Stimulated activated CD8-positive, alpha-beta memory T cell treated with anti-CD3 and anti-CD28 coated beads, Interleukin-4, amount 100 ng/mL, for 48 hours (primary cell): ENCODE measurements around the gene MCMBP.
"Not testable (repeated sequence)": the region's sequence is repeated elsewhere in the genome, so short reads cannot be mapped to it uniquely, and the experiment has no call there.

ENCODE experiments used
- DNase-seq: peaks from one replicate; pipeline ENCODE4 v3.0.0-alpha.2; 2020

MCMBP gene

DNA sequence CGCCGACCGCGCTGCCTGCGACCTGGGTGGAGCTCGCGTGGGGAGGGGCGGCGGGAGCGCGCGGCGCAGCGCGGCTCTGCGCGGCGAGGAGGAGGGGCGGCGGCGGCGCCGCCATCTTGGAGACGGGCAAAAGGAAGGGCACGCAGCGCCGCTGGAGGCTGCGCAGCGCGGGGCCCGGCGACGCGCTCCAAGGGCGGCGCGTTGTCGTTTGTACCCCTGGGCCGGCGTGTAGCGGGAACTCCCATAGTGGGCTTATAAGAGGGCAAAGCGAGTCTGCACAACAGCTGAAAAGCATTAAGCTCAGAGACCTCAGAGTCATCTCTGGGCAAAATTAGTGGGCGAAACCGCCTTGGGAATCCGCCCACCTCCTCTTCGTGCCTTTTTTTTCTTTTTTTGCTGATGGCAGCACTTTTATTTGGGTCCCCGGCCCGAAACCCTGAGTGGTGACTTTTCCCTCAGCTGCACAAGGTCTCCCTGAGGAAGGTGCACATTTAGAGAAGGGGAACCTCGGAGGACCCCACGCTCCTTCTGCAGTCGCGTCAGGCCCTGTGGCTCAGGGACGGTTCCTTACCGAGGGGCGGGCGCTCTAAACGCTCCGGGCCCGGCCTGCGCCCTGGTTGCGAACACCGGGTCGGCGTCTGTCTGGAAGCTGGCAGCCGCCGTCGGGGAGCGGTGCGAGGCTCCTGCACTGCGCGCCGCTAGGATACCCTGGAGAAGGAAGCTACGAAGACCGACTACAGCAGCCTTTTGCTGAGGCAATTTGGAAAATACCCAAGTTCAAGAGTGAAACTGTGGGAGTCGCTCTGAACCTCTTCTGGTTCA lies 428 bp upstream of the MCMBP start:
- DNase-seq, result peak; percentile 89

DNA sequence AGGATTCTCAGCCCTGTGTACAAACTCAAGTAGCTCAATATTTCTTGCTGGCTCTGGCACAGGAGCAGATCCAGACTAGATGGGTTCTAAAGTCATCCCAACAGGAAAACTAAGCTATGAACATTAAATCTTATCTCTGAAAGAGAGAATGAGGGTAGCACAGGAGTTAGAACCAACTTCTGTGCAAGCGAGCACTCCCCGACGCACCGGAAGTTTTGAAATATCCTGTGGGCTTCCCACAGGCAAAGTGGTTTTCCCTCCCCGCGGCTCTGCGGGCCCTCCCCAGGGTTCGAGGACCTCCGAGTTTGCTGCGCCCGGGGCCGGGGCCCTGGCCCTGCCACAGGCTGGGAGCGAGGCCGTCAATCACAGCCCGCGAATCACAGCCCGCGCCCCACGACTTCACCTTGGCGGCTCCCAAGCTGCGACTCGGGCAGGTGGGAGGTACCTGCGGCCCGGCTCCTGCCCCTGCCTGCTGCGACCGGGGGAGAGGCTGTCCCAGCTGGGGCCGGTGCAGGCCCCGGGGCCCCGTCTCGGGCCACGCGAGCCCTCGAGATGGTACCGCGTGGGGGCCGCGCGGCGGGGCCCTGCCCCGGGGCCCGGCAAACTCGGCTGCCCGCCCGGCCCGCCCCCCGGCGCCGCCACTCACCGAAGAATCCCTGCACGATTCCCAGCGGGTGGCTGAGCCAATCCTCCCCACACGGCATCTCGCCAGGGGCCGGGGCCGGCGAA lies 598 bp downstream of the MCMBP start:
- DNase-seq, result peak; percentile 67

DNA sequence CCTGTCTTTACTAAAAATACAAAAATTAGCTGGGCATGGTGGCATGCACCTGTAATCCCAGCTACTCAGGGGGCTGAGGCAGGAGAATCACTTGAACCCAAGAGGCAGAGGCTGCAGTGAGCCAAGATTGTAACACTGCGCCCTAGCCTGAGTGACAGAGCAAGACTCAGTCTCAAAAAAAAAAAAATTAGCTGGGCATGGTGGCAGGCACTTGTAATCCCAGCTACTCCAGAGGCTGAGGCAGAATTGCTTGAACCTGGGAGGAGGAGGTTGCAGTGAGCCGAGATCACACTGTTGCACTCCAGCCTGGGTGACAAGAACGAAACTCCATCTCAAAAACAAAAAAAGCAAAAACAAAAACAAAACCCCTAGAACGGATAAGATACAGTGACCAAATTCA lies 3.2 kb downstream of the MCMBP start:
- not testable (repeated sequence) for DNase-seq

GRCh38 chr10:119867317-119867716 lies 5.3 kb downstream of the MCMBP start:
- DNase-seq, result no peak

DNA sequence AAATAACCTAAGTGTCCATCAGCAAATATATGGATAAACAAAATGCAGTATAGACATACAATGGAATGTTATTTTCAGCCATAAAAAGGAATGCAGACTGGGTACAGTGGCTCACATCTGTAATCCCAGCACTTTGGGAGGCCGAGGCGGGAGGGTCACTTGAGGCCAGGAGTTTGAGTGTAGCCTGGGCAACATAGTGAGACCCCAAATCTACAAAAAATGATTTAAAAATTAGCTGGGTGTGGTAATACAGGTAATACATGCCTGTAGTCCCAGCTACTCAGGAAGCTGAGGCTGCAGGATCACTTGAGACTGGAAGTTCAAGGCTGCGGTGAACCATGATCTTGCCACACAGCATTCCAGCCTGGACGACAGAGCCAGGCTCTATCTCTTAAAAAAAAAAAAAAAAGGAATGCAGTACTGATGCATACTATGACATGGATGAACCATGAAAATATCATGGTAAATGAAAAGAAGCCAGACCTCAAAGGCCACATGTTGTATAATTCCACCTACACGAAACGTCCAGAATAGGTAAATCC lies 6.9 kb downstream of the MCMBP start:
- no peak for DNase-seq

DNA sequence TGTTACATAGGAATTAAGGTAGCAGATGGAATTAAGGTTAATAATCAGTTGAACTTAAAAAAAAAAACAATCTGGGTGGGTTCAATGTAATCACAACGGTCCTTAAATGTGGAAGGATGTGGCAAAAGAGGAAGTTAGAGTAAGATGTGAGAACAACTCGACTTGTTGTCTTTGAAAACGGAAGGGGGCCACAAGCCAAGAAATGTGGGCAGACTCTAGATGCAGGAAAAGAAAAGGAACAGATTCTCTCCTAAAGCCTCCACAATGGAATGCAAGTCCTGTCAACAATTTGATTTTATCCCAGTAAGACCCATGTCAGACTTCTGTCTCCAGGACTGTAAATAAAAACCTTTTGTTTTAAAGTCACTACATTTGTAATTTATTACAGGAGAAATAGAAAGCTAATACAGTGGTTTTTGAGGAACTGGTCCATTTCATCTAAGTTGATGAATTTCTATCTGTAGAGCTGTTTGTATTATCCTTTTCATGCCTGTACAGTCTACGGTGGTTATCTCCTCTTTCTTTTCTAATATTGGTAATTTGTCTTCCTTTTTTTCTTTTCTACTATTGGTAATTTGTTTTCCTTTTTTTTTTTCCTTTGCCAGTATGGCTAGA lies 8.6 kb downstream of the MCMBP start:
- no peak for DNase-seq

DNA sequence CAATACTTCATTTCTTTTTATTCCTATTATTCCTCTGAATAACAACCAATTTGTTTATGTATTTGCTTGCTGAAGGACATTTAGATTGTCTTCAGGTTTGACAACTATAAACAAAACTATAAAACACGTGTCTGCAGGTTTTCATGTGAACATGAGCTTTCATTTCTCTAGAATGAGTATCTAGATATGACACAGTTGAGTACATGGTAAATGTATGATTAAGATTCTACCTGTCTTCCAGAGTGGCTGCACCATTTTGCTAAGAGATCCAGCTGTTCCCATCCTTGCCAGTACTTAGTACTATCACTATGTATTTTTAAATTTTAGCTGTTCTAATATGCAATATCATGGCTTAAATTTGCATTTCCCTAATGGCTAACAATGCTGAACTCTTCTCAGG lies 10.1 kb downstream of the MCMBP start:
- no peak for DNase-seq

GRCh38 chr10:119860866-119861607 lies 11.6 kb downstream of the MCMBP start:
- no peak for DNase-seq

DNA sequence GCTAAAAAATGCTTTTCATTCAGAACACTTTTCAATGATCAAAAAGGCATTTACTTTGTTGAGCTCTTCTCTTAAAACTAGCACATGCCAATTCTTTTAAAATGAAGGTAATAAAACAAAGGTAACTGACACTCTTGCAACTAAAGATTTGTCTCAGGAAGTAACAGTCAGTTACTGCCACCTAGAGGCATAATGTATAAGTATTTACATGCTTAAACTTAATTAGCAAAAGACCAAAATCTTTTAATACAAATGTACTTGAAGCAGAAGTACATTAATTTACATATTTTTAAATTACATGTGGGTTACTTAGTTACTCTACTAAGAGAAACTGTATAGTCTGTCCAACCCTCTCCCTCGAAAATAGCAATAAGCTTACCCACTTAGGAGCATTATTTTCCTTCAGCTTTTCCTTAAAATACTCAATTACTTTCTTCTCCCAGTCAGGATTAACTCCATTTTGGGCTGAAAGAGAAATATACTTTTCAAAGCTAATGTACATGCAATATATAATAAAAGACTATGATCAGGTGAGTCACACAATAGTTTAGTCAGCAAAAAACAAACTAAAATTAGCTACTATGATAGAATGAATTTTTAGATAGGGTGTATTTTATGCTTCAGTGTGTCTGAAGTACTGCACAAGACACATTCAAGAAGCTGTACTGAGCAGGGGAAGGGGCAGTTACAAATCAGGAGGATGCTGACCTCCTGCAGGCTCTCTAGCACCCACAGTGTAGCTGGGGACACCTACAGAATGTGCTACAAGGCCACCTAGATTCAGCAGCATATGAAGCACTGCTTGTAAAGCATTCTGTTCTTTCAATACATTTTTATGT lies 13.0 kb downstream of the MCMBP start:
- DNase-seq, result no peak

DNA sequence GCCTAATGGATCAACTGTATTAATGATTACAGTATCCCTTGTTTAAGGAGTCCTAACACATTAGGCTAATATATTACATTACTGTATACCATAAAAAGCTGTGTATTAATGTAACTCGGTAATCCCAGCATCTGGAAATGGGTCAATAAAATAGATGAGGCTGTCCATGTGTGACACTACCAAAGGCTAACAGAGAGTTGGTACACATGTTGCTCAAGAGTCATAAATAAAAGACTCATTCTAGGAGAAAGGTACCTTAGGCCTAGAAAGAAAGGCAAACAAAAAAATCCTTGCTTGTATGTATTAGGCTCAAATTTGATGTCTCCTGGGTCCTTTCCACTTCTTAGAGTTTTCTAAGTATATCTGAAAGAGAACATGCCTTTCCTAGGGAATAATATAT lies 14.6 kb downstream of the MCMBP start:
- DNase-seq, result no peak

DNA sequence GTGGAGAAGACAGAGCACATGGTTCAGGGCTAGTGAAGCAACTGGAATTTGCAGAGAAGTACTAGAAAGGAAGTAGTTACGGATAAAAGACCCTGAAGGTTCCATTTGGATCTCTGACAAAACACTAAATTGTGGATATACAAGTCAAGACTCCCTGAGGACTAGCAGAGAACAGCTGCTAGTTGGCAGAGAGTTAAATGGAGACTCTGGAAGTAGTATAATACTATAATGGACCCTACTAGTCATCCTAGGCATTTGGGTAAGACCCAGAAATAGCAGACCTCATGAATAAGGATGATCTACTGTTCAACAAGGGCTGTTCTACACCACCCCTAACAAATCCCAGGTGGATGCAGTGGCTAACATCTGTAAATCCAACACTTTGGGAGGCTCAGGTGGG lies 19.1 kb downstream of the MCMBP start:
- DNase-seq, result no peak

- no peak for DNase-seq
These were observed 19.8 kb downstream of the MCMBP start for GRCh38 chr10:119852822-119853221.

DNA sequence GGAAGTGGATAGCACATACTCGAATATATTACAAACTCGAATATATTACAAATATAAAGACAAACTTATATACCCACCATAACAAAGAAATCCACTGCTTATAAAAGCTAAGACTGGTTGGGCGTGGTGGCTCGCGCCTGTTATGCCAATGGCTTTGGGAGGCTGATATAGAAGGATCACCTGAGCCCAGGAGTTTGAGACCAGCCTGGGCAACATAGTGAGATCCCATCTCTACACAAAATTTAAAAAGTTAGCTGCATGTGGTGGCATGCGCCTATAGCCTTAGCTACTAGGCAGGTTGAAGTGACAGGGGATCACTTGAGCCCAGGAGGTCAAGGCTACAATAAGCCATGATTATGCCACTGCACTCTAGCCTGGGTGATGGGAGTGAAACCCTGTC lies 20.4 kb downstream of the MCMBP start:
- no peak for DNase-seq

DNA sequence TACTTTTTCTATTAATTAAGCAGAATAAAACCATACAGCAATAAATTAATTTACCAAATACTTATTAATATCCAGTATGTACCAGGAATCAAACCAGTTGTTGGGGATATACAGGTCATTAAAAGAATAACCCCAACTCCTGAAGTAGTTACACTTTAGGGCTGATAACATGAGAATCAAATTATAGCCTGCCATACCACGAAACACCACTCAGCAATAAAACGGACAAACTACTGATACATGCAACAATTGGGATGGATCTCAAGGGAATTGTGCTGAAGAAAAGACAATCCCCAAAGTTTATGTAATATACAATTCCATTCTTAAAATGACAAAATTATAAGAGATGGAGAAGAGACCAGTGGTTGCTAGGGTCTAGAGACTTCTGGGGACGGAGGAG lies 22.7 kb downstream of the MCMBP start:
- no peak for DNase-seq

GRCh38 chr10:119849031-119849789 lies 23.4 kb downstream of the MCMBP start:
- no peak for DNase-seq

DNA sequence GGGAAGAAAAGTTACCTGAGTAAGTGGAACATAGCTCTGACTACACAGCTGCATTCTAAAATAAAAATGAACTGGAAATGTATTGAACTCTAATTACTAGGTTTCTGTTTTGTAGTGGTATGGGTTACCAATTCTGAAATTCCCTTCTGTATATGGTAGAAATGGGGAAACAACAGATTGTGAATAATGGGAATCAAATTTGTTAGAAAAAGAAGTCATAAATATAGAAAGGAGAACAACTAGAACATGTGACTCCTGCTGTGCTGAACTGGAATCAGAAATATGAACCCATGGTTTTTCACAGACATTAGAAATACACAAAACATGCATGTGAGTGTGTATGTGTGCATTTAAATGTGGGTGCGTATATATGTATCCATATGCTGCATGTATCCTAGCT lies 27.0 kb downstream of the MCMBP start:
- DNase-seq, result no peak

DNA sequence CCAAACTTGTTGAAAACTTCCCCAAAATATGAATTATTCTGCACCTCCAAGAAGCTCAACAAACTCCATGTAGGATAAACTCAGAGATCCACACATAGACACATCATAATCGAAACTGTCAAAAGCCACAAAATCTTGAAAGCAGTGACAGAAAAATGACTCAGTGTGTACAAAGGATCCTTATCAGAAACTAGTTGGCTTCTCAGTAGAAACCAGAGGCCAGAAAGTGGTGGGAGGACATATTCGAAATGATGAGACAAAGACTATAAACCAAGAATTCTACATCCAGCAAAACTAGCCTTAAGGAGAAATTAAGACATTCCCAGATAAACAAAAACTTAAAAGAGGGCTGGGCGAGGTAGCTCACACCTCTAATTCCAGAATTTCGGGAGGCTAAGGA lies 38.5 kb downstream of the MCMBP start:
- DNase-seq, result no peak

DNA sequence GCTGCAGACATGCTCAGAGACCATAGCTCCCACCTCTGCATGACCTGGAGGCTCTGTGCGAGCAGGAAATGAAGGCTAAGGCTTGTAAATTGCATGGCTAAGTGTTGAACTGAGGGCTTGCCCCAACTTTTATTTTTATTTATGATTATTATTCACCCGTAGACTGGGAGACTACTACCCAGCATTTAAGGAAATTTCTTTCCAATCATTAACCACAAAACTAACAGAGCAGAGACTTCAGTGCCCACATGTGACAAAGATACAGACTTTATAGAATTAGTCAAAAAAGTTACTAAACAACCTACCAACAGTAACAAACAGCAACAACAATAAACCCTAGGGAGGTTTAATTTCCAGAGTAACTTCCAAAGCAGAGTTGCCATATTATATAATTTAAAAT lies 39.7 kb downstream of the MCMBP start:
- no peak for DNase-seq

- DNase-seq, result no peak
These were observed 41.0 kb downstream of the MCMBP start for GRCh38 chr10:119831656-119832055.

DNA sequence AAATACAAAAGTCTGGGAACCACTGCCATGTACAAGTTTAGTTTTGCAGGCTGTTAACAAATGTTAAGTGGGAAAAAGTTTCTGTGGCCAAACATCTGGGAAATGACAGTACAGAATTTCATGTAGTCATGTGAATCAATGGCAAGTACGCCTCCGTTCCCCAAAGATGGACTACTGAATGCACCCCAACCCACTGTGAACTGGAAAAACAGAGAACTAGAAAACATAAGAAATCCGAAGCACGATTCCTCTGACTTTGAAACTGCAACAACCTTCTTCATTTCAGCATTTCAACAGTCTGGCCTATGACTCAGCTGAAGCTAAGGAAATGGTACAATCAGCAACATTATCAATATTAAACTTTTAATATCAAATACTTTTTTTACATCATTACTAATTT lies 41.8 kb downstream of the MCMBP start:
- DNase-seq, result no peak

GRCh38 chr10:119829429-119829828 lies 43.2 kb downstream of the MCMBP start:
- no peak for DNase-seq
